ENCODE data around the gene PLEKHG3. TPM values are rescaled to one million over a fixed set of nuclear protein-coding genes. Genes with fewer than 3 reads are reported as not detected.

Gene PLEKHG3
- total RNA-seq, 1 experiment from 2014 or later = 59.3 TPM

- 0 out of 2 replicates have a peak, but pooled peaks cover 7% of the 10 kb centered on the region for H3K36me3 ChIP-seq (ENCODE audit: low read depth)
- no peak overlapping the region; the same call in 1 of the 2 replicates for H3K4me3 ChIP-seq
- H3K27ac ChIP-seq = peak overlapping the region; percentile 61
- POLR2A ChIA-PET (ENCODE audit: unreplicated experiment) = interaction anchor here (1.3 kb wide), 1 partner anchor 16 kb away, joined by 3 read pairs; no protein-coding TSS in a partner anchor
- H2AFZ ChIP-seq = no peak overlapping the region
- peaks cover 10% of the 10 kb centered on the region; the same call in 1 of the 2 replicates for H3K9me3 ChIP-seq (ENCODE audit: insufficient read depth, low read depth)
- H4K20me1 ChIP-seq (ENCODE audit: insufficient read depth) = no peaks in the 10 kb centered on the region
- TF ChIP-seq EZH2 (IDR thresholded peaks at IDR 0.05; ENCODE audit: low read depth) (no peak), CTCF (conservative IDR thresholded peaks at IDR 0.05) (no peak)
- H3K9me2 ChIP-seq (ENCODE audit: insufficient read depth) = no peaks in the 10 kb centered on the region
- H3K4me2 ChIP-seq = peak overlapping the region; percentile 61
- peak; percentile 66 to 86 for DNase-seq
- peaks cover 82% of the 10 kb centered on the region for H3K79me2 ChIP-seq (ENCODE audit: low read depth)
- no peaks in the 10 kb centered on the region for H3K27me3 ChIP-seq (ENCODE audit: insufficient read depth, low read depth)
- intact Hi-C loops (cut with micrococcal nuclease; ENCODE audit: unreplicated experiment) = loop anchor here (1.0 to 10.0 kb wide), 2 partner anchors 8 to 204 kb away; partner anchors contain the start of genes ZBTB1 and ZBTB25
- H3K4me1 ChIP-seq (replicated peaks; ENCODE audit: insufficient read depth) = peaks cover 50% of the 10 kb centered on the region
- CTCF ChIA-PET = no interaction called here
- peaks cover 25% of the 10 kb centered on the region; the same call in 1 of the 2 replicates for H3F3A ChIP-seq (ENCODE audit: insufficient read depth, low read depth)
- BruUV-seq (replicated peaks) = no TSS peak
Measured at GRCh38 chr14:64708148-64709004, 4.2 kb downstream of the PLEKHG3 start.

- no peak overlapping the region for H3K27ac ChIP-seq
- H2AFZ ChIP-seq = no peak overlapping the region
- H3K36me3 ChIP-seq (ENCODE audit: low read depth) = 0 out of 2 replicates have a peak, but pooled peaks cover 10% of the 10 kb centered on the region
- peak overlapping the region; percentile 61 for H3K4me2 ChIP-seq
- H4K20me1 ChIP-seq (ENCODE audit: insufficient read depth) = no peaks in the 10 kb centered on the region
- ChIA-PET CTCF (no interaction called here), POLR2A (ENCODE audit: unreplicated experiment) (interaction anchor here (1.3 kb wide), 1 partner anchor 16 kb away, joined by 3 read pairs; no protein-coding TSS in a partner anchor)
- H3K27me3 ChIP-seq (ENCODE audit: insufficient read depth, low read depth) = no peaks in the 10 kb centered on the region
- peaks cover 89% of the 10 kb centered on the region for H3K79me2 ChIP-seq (ENCODE audit: low read depth)
- H3K9me3 ChIP-seq (ENCODE audit: insufficient read depth, low read depth) = peaks cover 17% of the 10 kb centered on the region; the same call in 1 of the 2 replicates
- no TSS peak for BruUV-seq (replicated peaks)
- DNase-seq = no peak
- intact Hi-C loops (cut with micrococcal nuclease; ENCODE audit: unreplicated experiment) = loop anchor here (10.0 kb wide), 1 partner anchor 204 kb away; the partner anchor contains the start of genes ZBTB1 and ZBTB25
- H3F3A ChIP-seq (ENCODE audit: insufficient read depth, low read depth) = peaks cover 23% of the 10 kb centered on the region; the same call in 1 of the 2 replicates
- H3K9me2 ChIP-seq (ENCODE audit: insufficient read depth) = no peaks in the 10 kb centered on the region
- TF ChIP-seq CTCF (conservative IDR thresholded peaks at IDR 0.05) (no peak), EZH2 (IDR thresholded peaks at IDR 0.05; ENCODE audit: low read depth) (no peak)
- H3K4me1 ChIP-seq (replicated peaks; ENCODE audit: insufficient read depth) = peaks cover 44% of the 10 kb centered on the region
- no peak overlapping the region; the same call in 1 of the 2 replicates for H3K4me3 ChIP-seq
Measured at GRCh38 chr14:64709126-64709525, 4.9 kb downstream of the PLEKHG3 start.

GRCh38 chr14:64711039-64711438, 6.8 kb downstream of the PLEKHG3 start:
- H3K4me2 ChIP-seq = no peak overlapping the region
- POLR2A ChIA-PET (ENCODE audit: unreplicated experiment) = no interaction called here
- CTCF ChIA-PET = no interaction called here

More at GRCh38 chr14:64711039-64711438, 6.8 kb downstream of the PLEKHG3 start:
- Histone ChIP-seq H3K4me3 (no peak overlapping the region), H2AFZ (no peak overlapping the region), H3K79me2 (ENCODE audit: low read depth) (peaks cover 92% of the 10 kb centered on the region), H3K4me1 (replicated peaks; ENCODE audit: insufficient read depth) (peaks cover 45% of the 10 kb centered on the region), H3K27me3 (ENCODE audit: insufficient read depth, low read depth) (no peaks in the 10 kb centered on the region), H3F3A (ENCODE audit: insufficient read depth, low read depth) (peaks cover 30% of the 10 kb centered on the region; the same call in 1 of the 2 replicates), H3K36me3 (ENCODE audit: low read depth) (0 out of 2 replicates have a peak, but pooled peaks cover 10% of the 10 kb centered on the region), H3K9me3 (ENCODE audit: insufficient read depth, low read depth) (peaks cover 18% of the 10 kb centered on the region; the same call in 1 of the 2 replicates), H4K20me1 (ENCODE audit: insufficient read depth) (no peaks in the 10 kb centered on the region), H3K27ac (no peak overlapping the region), H3K9me2 (ENCODE audit: insufficient read depth) (no peaks in the 10 kb centered on the region)
- intact Hi-C loops (cut with micrococcal nuclease; ENCODE audit: unreplicated experiment) = no loop called here
- no TSS peak for BruUV-seq (replicated peaks)
- TF ChIP-seq CTCF (conservative IDR thresholded peaks at IDR 0.05) (no peak), EZH2 (IDR thresholded peaks at IDR 0.05; ENCODE audit: low read depth) (no peak)
- no peak for DNase-seq
